Measurements from ENCODE around the gene TMCO1. TPM values are rescaled to one million over a fixed set of nuclear protein-coding genes. Genes with fewer than 3 reads are reported as not detected.
"Not testable (repeated sequence)": the region's sequence is repeated elsewhere in the genome, so short reads cannot be mapped to it uniquely, and the experiment has no call there.

The TMCO1 gene
- total RNA-seq, 1 experiment from 2014 or later, result 220 TPM

GRCh38 chr1:165699577-165699976, 69.1 kb downstream of the TMCO1 start:
- in situ Hi-C loops (cut with HindIII; ENCODE audit: low pct_unique_long_range_greater_than_20kb, low sequenced_read_pairs), result no loop called here
- peak; percentile 93 for DNase-seq (ENCODE audit: low read depth, low spot score)

- in situ Hi-C loops (cut with HindIII; ENCODE audit: low pct_unique_long_range_greater_than_20kb, low sequenced_read_pairs), result no loop called here
- DNase-seq (ENCODE audit: low read depth, low spot score), result no peak
These were observed 70.0 kb downstream of the TMCO1 start for GRCh38 chr1:165698761-165699052.

GRCh38 chr1:165697881-165698760, 70.5 kb downstream of the TMCO1 start, which contains the start of gene ALDH9A1:
Gene ALDH9A1, minus strand, starts transcription at chr1:165698562. Its CDS starts 4 bp downstream, at chr1:165698558.
- in situ Hi-C loops (cut with HindIII; ENCODE audit: low pct_unique_long_range_greater_than_20kb, low sequenced_read_pairs), result no loop called here
- peak; percentile 94 for DNase-seq (ENCODE audit: low read depth, low spot score)

- peak; percentile 10 for DNase-seq (ENCODE audit: low read depth, low spot score)
- in situ Hi-C loops (cut with HindIII; ENCODE audit: low pct_unique_long_range_greater_than_20kb, low sequenced_read_pairs), result no loop called here
These were observed 71.2 kb downstream of the TMCO1 start for GRCh38 chr1:165697491-165697880.

GRCh38 chr1:165696625-165697100, 72.0 kb downstream of the TMCO1 start:
- in situ Hi-C loops (cut with HindIII; ENCODE audit: low pct_unique_long_range_greater_than_20kb, low sequenced_read_pairs), result no loop called here
- peak; percentile 19 for DNase-seq (ENCODE audit: low read depth, low spot score)

GRCh38 chr1:165695031-165695430, 73.6 kb downstream of the TMCO1 start:
- in situ Hi-C loops (cut with HindIII; ENCODE audit: low pct_unique_long_range_greater_than_20kb, low sequenced_read_pairs), result no loop called here
- no peak for DNase-seq (ENCODE audit: low read depth, low spot score)

- no peak for DNase-seq (ENCODE audit: low read depth, low spot score)
- in situ Hi-C loops (cut with HindIII; ENCODE audit: low pct_unique_long_range_greater_than_20kb, low sequenced_read_pairs), result no loop called here
These were observed 80.6 kb downstream of the TMCO1 start for GRCh38 chr1:165688046-165688445.

GRCh38 chr1:165686971-165687433, 81.7 kb downstream of the TMCO1 start:
- in situ Hi-C loops (cut with HindIII; ENCODE audit: low pct_unique_long_range_greater_than_20kb, low sequenced_read_pairs), result no loop called here

GRCh38 chr1:165686121-165686970, 82.3 kb downstream of the TMCO1 start:
- in situ Hi-C loops (cut with HindIII; ENCODE audit: low pct_unique_long_range_greater_than_20kb, low sequenced_read_pairs), result no loop called here
- peak; percentile 50 for DNase-seq (ENCODE audit: low read depth, low spot score)

More at GRCh38 chr1:165686971-165687433, 81.7 kb downstream of the TMCO1 start:
- DNase-seq (ENCODE audit: low read depth, low spot score), result no peak

GRCh38 chr1:165683848-165684485, 84.7 kb downstream of the TMCO1 start:
- in situ Hi-C loops (cut with HindIII; ENCODE audit: low pct_unique_long_range_greater_than_20kb, low sequenced_read_pairs), result no loop called here
- no peak for DNase-seq (ENCODE audit: low read depth, low spot score)

GRCh38 chr1:165680773-165681172, 87.9 kb downstream of the TMCO1 start:
- DNase-seq (ENCODE audit: low read depth, low spot score); in situ Hi-C loops (cut with HindIII; ENCODE audit: low pct_unique_long_range_greater_than_20kb, low sequenced_read_pairs): not testable (repeated sequence)

GRCh38 chr1:165680303-165680702, 88.4 kb downstream of the TMCO1 start:
- in situ Hi-C loops (cut with HindIII; ENCODE audit: low pct_unique_long_range_greater_than_20kb, low sequenced_read_pairs), result no loop called here
- DNase-seq (ENCODE audit: low read depth, low spot score), result no peak

- in situ Hi-C loops (cut with HindIII; ENCODE audit: low pct_unique_long_range_greater_than_20kb, low sequenced_read_pairs), result no loop called here
- no peak for DNase-seq (ENCODE audit: low read depth, low spot score)
These were observed 89.2 kb downstream of the TMCO1 start for GRCh38 chr1:165679282-165680036.

GRCh38 chr1:165678509-165678908, 90.2 kb downstream of the TMCO1 start:
- DNase-seq (ENCODE audit: low read depth, low spot score), result peak; percentile 7
- in situ Hi-C loops (cut with HindIII; ENCODE audit: low pct_unique_long_range_greater_than_20kb, low sequenced_read_pairs), result no loop called here
